Measurements from ENCODE around the gene CXCR4. TPM values are rescaled to one million over a fixed set of nuclear protein-coding genes. Genes with fewer than 3 reads are reported as not detected.

CXCR4 gene
- total and polyA plus RNA-seq, 2 of the 4 experiments (the other 2 are of a cell fraction) = not detected

- no peak overlapping the region for H3K4me3 ChIP-seq (ENCODE audit: insufficient read depth, low read depth, low read length)
- no peaks in the 10 kb centered on the region for H3K9me3 ChIP-seq (ENCODE audit: control insufficient read depth, insufficient read depth, low read length)
- H2BK5ac ChIP-seq (ENCODE audit: low read depth, low read length, poor library complexity, severe bottlenecking) = no peak overlapping the region
- H3K9ac ChIP-seq (ENCODE audit: low read depth, low read length) = no peak overlapping the region
- no peaks in the 10 kb centered on the region for H3K9me1 ChIP-seq (ENCODE audit: insufficient read depth, low read length)
- H3K4me1 ChIP-seq (ENCODE audit: control insufficient read depth, insufficient read depth, low read length) = no peaks in the 10 kb centered on the region
- H3K4me2 ChIP-seq (ENCODE audit: low read depth, low read length) = no peak overlapping the region
- no peak overlapping the region for H3K27ac ChIP-seq (ENCODE audit: insufficient read depth, low read length)
- H3K4ac ChIP-seq (ENCODE audit: low read depth, low read length) = no peak overlapping the region
- no peak overlapping the region for H2BK20ac ChIP-seq (ENCODE audit: low read depth, low read length)
- H4K91ac ChIP-seq (ENCODE audit: insufficient read depth, low read depth, low read length) = no peak overlapping the region
- in situ Hi-C loops (cut with MboI; ENCODE audit: low sequenced_read_pairs) (no loop called here), dilution Hi-C loops (cut with HindIII; ENCODE audit: low sequenced_read_pairs, unreplicated experiment) (no loop called here), intact Hi-C loops (cut with micrococcal nuclease) (no loop called here)
- H3K23ac ChIP-seq (ENCODE audit: low read depth, low read length) = no peak overlapping the region
- no peak overlapping the region for H3K56ac ChIP-seq (ENCODE audit: extremely low read depth, insufficient read depth, low read length)
- no peak overlapping the region for H2AK5ac ChIP-seq (ENCODE audit: low read depth, low read length)
- TF ChIP-seq USF2 (IDR thresholded peaks at IDR 0.05; ENCODE audit: low read depth, low read length) = no peak
- TF ChIP-seq ELK1 (IDR thresholded peaks at IDR 0.05; ENCODE audit: borderline replicate concordance, low read depth, low read length) = no peak
- TF ChIP-seq CTCF (conservative IDR thresholded peaks at IDR 0.05; ENCODE audit: low read depth, low read length) = no peak
- no peak for TF ChIP-seq MAFK (IDR thresholded peaks at IDR 0.05; ENCODE audit: low read depth, low read length)
- TF ChIP-seq CHD1 (IDR thresholded peaks at IDR 0.05; ENCODE audit: low read depth, low read length) = no peak
- TF ChIP-seq MXI1 (IDR thresholded peaks at IDR 0.05; ENCODE audit: borderline replicate concordance, low read depth, low read length) = no peak
- no peak for TF ChIP-seq RAD21 (IDR thresholded peaks at IDR 0.05; ENCODE audit: low read length)
- no peak for TF ChIP-seq RFX5 (IDR thresholded peaks at IDR 0.05; ENCODE audit: low read depth, low read length)
- TF ChIP-seq CEBPB (IDR thresholded peaks at IDR 0.05; ENCODE audit: low read depth, low read length) = no peak
- no peak for TF ChIP-seq SMC3 (IDR thresholded peaks at IDR 0.05; ENCODE audit: low read depth, low read length)
- TF ChIP-seq NFE2L2 (IDR thresholded peaks at IDR 0.05; ENCODE audit: low read depth, low read length) = no peak
- TF ChIP-seq RCOR1 (IDR thresholded peaks at IDR 0.05; ENCODE audit: insufficient replicate concordance, low read length) = no peak
- no peaks in the 10 kb centered on the region for H3K79me1 ChIP-seq (ENCODE audit: low read depth in 1 of 2, low read length in 2 of 2)
- BruUV-seq (replicated peaks) = no TSS peak
- no peak overlapping the region for H2AFZ ChIP-seq (replicated peaks; ENCODE audit: low read length, poor library complexity)
- no peak overlapping the region for H4K8ac ChIP-seq (ENCODE audit: low read depth in 2 of 2, low read length in 2 of 2)
- no peak overlapping the region for H3K14ac ChIP-seq (replicated peaks; ENCODE audit: low read depth, low read length)
- no peaks in the 10 kb centered on the region for H4K20me1 ChIP-seq (ENCODE audit: insufficient read depth, low read length)
- H3K27me3 ChIP-seq (ENCODE audit: control insufficient read depth, insufficient read depth, low read length) = no peaks in the 10 kb centered on the region
- no CpG with 5 or more reads among the region's 6 CpGs for WGBS, 2 experiments (ENCODE audit: extremely low coverage in 2 of 2, insufficient read length in 1 of 2)
- H3K36me3 ChIP-seq (ENCODE audit: control insufficient read depth, insufficient read depth, low read length) = no peaks in the 10 kb centered on the region
- ATAC-seq (ENCODE audit: low read depth) (no peak), DNase-seq (no peak)
- H3K18ac ChIP-seq (ENCODE audit: low read depth, low read length) = no peak overlapping the region
- H2BK15ac ChIP-seq (ENCODE audit: low read depth, low read length) = no peak overlapping the region
- POLR2A ChIA-PET (ENCODE audit: unreplicated experiment) = no interaction called here
- H2BK120ac ChIP-seq (ENCODE audit: low read depth, low read length) = no peak overlapping the region
- no peak overlapping the region for H2AK9ac ChIP-seq (replicated peaks; ENCODE audit: low read depth, low read length, poor library complexity)
- CTCF ChIA-PET = no interaction called here
- no peak overlapping the region for H4K5ac ChIP-seq (ENCODE audit: low read depth, low read length)
Observed at GRCh38 chr2:136143603-136144451, 25.9 kb upstream of the CXCR4 start.
